Measurements from ENCODE around the gene LRRC74B. TPM values are rescaled to one million over a fixed set of nuclear protein-coding genes. Genes with fewer than 3 reads are reported as not detected.
A peak's percentile ranks its signal among the peaks of the same experiment; 100 is the strongest.
"Not testable (repeated sequence)": the region's sequence is repeated elsewhere in the genome, so short reads cannot be mapped to it uniquely, and the experiment has no call there.

Gene LRRC74B
- total RNA-seq, 6 experiments from 2014 or later: not detected

DNA sequence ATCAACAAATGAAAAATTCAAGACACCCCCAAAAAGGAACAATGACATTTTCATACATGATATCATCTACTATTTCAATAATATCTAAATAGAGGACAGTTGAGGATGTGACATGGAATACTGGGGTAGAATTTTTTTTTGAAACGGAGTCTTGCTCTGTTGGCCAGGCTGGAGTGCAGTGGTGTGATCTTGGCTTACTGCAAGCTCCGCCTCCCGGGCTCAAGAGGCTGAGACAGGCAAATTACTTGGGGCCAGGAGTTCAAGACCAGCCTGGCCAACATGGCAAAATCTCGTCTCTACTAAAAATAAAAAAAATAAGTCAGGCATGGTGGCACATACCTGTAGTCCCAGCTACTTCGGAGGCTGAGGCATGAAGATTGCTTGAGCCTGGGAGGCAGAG lies 41.4 kb downstream of the LRRC74B start:
- Histone ChIP-seq H3K36me3 (no peaks in the 10 kb centered on the region), H3K4me3 (no peak overlapping the region), H3K9me3 (no peaks in the 10 kb centered on the region), H3K27me3 (no peaks in the 10 kb centered on the region), H3K27ac (no peak overlapping the region), H3K4me1 (no peaks in the 10 kb centered on the region)
- 71% methylated on average over 5 of the region's 5 CpGs for WGBS (ENCODE audit: insufficient coverage, low coverage, low lambda C conversion rate, missing lambda C conversion rate)
- TF ChIP-seq POLR2A (IDR thresholded peaks at IDR 0.05) (no peak), CTCF (IDR thresholded peaks at IDR 0.05) (no peak)
- no peak for DNase-seq
- intact Hi-C loops (cut with DNase I): no loop called here
- no peak for ATAC-seq

- H3K27me3 ChIP-seq; H3K4me1 ChIP-seq; H3K36me3 ChIP-seq; H3K4me3 ChIP-seq; H3K9me3 ChIP-seq; intact Hi-C loops (cut with DNase I); ATAC-seq; H3K27ac ChIP-seq; DNase-seq: not testable (repeated sequence)
- WGBS (ENCODE audit: insufficient coverage, low coverage, low lambda C conversion rate, missing lambda C conversion rate): 83% methylated on average over 4 of the region's 11 CpGs
Observed at GRCh38 chr22:21087926-21088325, 42.2 kb downstream of the LRRC74B start.

GRCh38 chr22:21091220-21091619 lies 45.5 kb downstream of the LRRC74B start:
- peak in 1 of 3 donors; percentile 3 for DNase-seq
- H3K4me3 ChIP-seq; H3K9me3 ChIP-seq; H3K27ac ChIP-seq; H3K36me3 ChIP-seq; ATAC-seq; H3K27me3 ChIP-seq; intact Hi-C loops (cut with DNase I); H3K4me1 ChIP-seq: not testable (repeated sequence)
- 79% methylated on average over 9 of the region's 11 CpGs for WGBS (ENCODE audit: insufficient coverage, low coverage, low lambda C conversion rate, missing lambda C conversion rate)

GRCh38 chr22:21092797-21093554 lies 47.2 kb downstream of the LRRC74B start:
- 73% methylated on average over 2 of the region's 3 CpGs for WGBS (ENCODE audit: insufficient coverage, low coverage, low lambda C conversion rate, missing lambda C conversion rate)
- Histone ChIP-seq H3K27ac (no peak overlapping the region), H3K36me3 (no peaks in the 10 kb centered on the region), H3K27me3 (no peaks in the 10 kb centered on the region), H3K4me1 (no peaks in the 10 kb centered on the region), H3K9me3 (no peaks in the 10 kb centered on the region), H3K4me3 (no peak overlapping the region)
- no peak for TF ChIP-seq CTCF (IDR thresholded peaks at IDR 0.05)
- TF ChIP-seq POLR2A (IDR thresholded peaks at IDR 0.05): no peak
- ATAC-seq: no peak
- intact Hi-C loops (cut with DNase I): no loop called here
- DNase-seq: peak in 1 of 3 donors; percentile 10

GRCh38 chr22:21093555-21094137 lies 47.9 kb downstream of the LRRC74B start:
- H3K27me3 ChIP-seq; intact Hi-C loops (cut with DNase I); H3K4me1 ChIP-seq; H3K36me3 ChIP-seq; H3K9me3 ChIP-seq; H3K27ac ChIP-seq; ATAC-seq; H3K4me3 ChIP-seq: not testable (repeated sequence)
- 75% methylated on average over 9 of the region's 9 CpGs for WGBS (ENCODE audit: insufficient coverage, low coverage, low lambda C conversion rate, missing lambda C conversion rate)
- DNase-seq: peak in 1 of 3 donors; percentile 9
